Astrocyte (in vitro differentiated cells and primary cell): ENCODE data around the gene CACNA1B. TPM values are rescaled to one million over a fixed set of nuclear protein-coding genes. Genes with fewer than 3 reads are reported as not detected.
A peak's percentile ranks its signal among the peaks of the same experiment; 100 is the strongest.

Experiments used
- DNase-seq: peaks from one replicate; pipeline ENCODE4 v3.0.0-alpha.2; 2010; ENCODE audit warnings: low read depth
- FAIRE-seq: peaks from 2 replicates; lab custom pipeline; 2011; peaks lifted over from hg19 to GRCh38; lab: Jason Lieb, UNC
- H2AFZ ChIP-seq: 2 replicates; pipeline ENCODE4 v1.6.0; 2012; ENCODE audit warnings: low read depth, low read length, inconsistent platforms
- H3K27ac ChIP-seq: 2 replicates; pipeline ENCODE4 v1.5.1; 2011; ENCODE audit warnings: low read depth, low read length, inconsistent platforms
- H3K27me3 ChIP-seq: 2 replicates; pipeline ENCODE4 v1.6.0; 2011; ENCODE audit warnings: low read length, inconsistent platforms; ENCODE audit not compliant: insufficient read depth
- H3K36me3 ChIP-seq: 2 replicates; pipeline ENCODE4 v1.5.1; 2011; ENCODE audit warnings: low read length, inconsistent platforms; ENCODE audit not compliant: insufficient read depth
- H3K4me1 ChIP-seq: 2 replicates; pipeline ENCODE4 v1.5.1; 2011; ENCODE audit warnings: low read length, inconsistent platforms; ENCODE audit not compliant: insufficient read depth
- H3K4me2 ChIP-seq: 2 replicates; pipeline ENCODE4 v1.6.0; 2012; ENCODE audit warnings: low read length, inconsistent platforms
- H3K4me3 ChIP-seq: 2 replicates; pipeline ENCODE4 v1.5.1; 2011; ENCODE audit warnings: low read depth, mild to moderate bottlenecking, low read length, inconsistent platforms; ENCODE audit not compliant: insufficient read depth
- H3K79me2 ChIP-seq: 2 replicates; pipeline ENCODE4 v1.6.0; 2012; ENCODE audit warnings: mild to moderate bottlenecking, low read length, inconsistent platforms; ENCODE audit not compliant: insufficient read depth
- H3K9ac ChIP-seq: 2 replicates; pipeline ENCODE4 v1.6.0; 2012; ENCODE audit warnings: mild to moderate bottlenecking, low read length, inconsistent platforms
- H3K9me3 ChIP-seq: 2 replicates; pipeline ENCODE4 v1.5.1; 2012; ENCODE audit warnings: low read depth, mild to moderate bottlenecking, low read length, inconsistent platforms; ENCODE audit not compliant: insufficient read depth
- H4K20me1 ChIP-seq: 2 replicates; pipeline ENCODE4 v1.6.0; 2012; ENCODE audit warnings: low read length, inconsistent platforms; ENCODE audit not compliant: insufficient read depth
- H3K27ac Mint-ChIP-seq: one replicate; pipeline ENCODE4 v1.8.0; 2021; ENCODE audit warnings: mild to moderate bottlenecking, mixed read lengths; ENCODE audit not compliant: unreplicated experiment
- H3K27me3 Mint-ChIP-seq: one replicate; pipeline ENCODE4 v1.8.0; 2021; ENCODE audit warnings: low read depth, mixed read lengths; ENCODE audit not compliant: unreplicated experiment
- H3K36me3 Mint-ChIP-seq: one replicate; pipeline ENCODE4 v1.8.0; 2021; ENCODE audit warnings: low read depth, mixed read lengths; ENCODE audit not compliant: unreplicated experiment
- H3K4me1 Mint-ChIP-seq: one replicate; pipeline ENCODE4 v1.8.0; 2021; ENCODE audit warnings: low read depth, mixed read lengths; ENCODE audit not compliant: unreplicated experiment
- H3K4me3 Mint-ChIP-seq: one replicate; pipeline ENCODE4 v1.8.0; 2021; ENCODE audit warnings: mild to moderate bottlenecking, moderate library complexity, mixed read lengths; ENCODE audit not compliant: unreplicated experiment
- H3K9me3 Mint-ChIP-seq: one replicate; pipeline ENCODE4 v1.8.0; 2021; ENCODE audit warnings: mild to moderate bottlenecking, mixed read lengths; ENCODE audit not compliant: unreplicated experiment
- CTCF ChIP-seq: IDR thresholded peaks from 2 replicates; pipeline ENCODE4 v1.5.1; 2011; ENCODE audit warnings: low read depth, mild to moderate bottlenecking, inconsistent platforms, low read length, moderate library complexity; ENCODE audit not compliant: insufficient read depth
- EZH2 ChIP-seq: IDR thresholded peaks from 2 replicates; pipeline ENCODE4 v1.6.1; 2012; ENCODE audit warnings: mild to moderate bottlenecking, low read length, inconsistent platforms; ENCODE audit not compliant: insufficient read depth
- total RNA-seq: library from RNA; stranded (reverse); gene quantifications from 2 replicates; pipeline ENCODE4 v1.2.1, GENCODE V29; 2021

Gene CACNA1B
- total RNA-seq, 1 donor from 2014 or later = 3.1 TPM

GRCh38 chr9:138020795-138021182 lies 143.2 kb downstream of the CACNA1B start:
- Histone ChIP-seq H3K9ac (no peak overlapping the region), H3K4me1 (no peaks in the 10 kb centered on the region), H2AFZ (no peak overlapping the region), H3K79me2 (no peaks in the 10 kb centered on the region), H4K20me1 (no peaks in the 10 kb centered on the region), H3K4me3 (no peak overlapping the region), H3K9me3 (no peaks in the 10 kb centered on the region), H3K36me3 (no peaks in the 10 kb centered on the region), H3K4me2 (no peak overlapping the region), H3K27me3 (peaks cover 7% of the 10 kb centered on the region), H3K27ac (no peak overlapping the region)
- peaks cover 6% of the 10 kb centered on the region for H3K9me3 Mint-ChIP-seq
- peaks cover 6% of the 10 kb centered on the region for H3K36me3 Mint-ChIP-seq
- DNase-seq (no peak), FAIRE-seq (no peak)
- H3K27me3 Mint-ChIP-seq = peaks cover 40% of the 10 kb centered on the region
- TF ChIP-seq CTCF = no peak
- no peak for TF ChIP-seq EZH2
- no peak overlapping the region for H3K4me3 Mint-ChIP-seq
- no peaks in the 10 kb centered on the region for H3K4me1 Mint-ChIP-seq
- H3K27ac Mint-ChIP-seq = no peak overlapping the region

- H3K27me3 ChIP-seq = peaks cover 7% of the 10 kb centered on the region
- peaks cover 36% of the 10 kb centered on the region for H3K27me3 Mint-ChIP-seq
These were observed 143.9 kb downstream of the CACNA1B start for GRCh38 chr9:138021251-138022056.

More at GRCh38 chr9:138021251-138022056, 143.9 kb downstream of the CACNA1B start:
- Histone ChIP-seq H3K79me2 (no peaks in the 10 kb centered on the region), H3K9me3 (no peaks in the 10 kb centered on the region), H2AFZ (no peak overlapping the region), H3K36me3 (no peaks in the 10 kb centered on the region), H3K4me2 (no peak overlapping the region), H4K20me1 (no peaks in the 10 kb centered on the region), H3K27ac (no peak overlapping the region), H3K4me3 (no peak overlapping the region), H3K9ac (no peak overlapping the region), H3K4me1 (no peaks in the 10 kb centered on the region)
- DNase-seq (no peak), FAIRE-seq (no peak)
- Mint-ChIP-seq H3K27ac (no peak overlapping the region), H3K36me3 (peaks cover 6% of the 10 kb centered on the region), H3K9me3 (peaks cover 6% of the 10 kb centered on the region), H3K4me3 (peak overlapping the region; percentile 67), H3K4me1 (no peaks in the 10 kb centered on the region)
- TF ChIP-seq CTCF (no peak), EZH2 (no peak)
